Measurements from ENCODE around the gene DCC.

- TF ChIP-seq EZH2phosphoT487 (IDR thresholded peaks at IDR 0.05; ENCODE audit: borderline replicate concordance, low read length): no peak
- TF ChIP-seq, protein P1, sequence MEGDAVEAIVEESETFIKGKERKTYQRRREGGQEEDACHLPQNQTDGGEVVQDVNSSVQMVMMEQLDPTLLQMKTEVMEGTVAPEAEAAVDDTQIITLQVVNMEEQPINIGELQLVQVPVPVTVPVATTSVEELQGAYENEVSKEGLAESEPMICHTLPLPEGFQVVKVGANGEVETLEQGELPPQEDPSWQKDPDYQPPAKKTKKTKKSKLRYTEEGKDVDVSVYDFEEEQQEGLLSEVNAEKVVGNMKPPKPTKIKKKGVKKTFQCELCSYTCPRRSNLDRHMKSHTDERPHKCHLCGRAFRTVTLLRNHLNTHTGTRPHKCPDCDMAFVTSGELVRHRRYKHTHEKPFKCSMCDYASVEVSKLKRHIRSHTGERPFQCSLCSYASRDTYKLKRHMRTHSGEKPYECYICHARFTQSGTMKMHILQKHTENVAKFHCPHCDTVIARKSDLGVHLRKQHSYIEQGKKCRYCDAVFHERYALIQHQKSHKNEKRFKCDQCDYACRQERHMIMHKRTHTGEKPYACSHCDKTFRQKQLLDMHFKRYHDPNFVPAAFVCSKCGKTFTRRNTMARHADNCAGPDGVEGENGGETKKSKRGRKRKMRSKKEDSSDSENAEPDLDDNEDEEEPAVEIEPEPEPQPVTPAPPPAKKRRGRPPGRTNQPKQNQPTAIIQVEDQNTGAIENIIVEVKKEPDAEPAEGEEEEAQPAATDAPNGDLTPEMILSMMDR (conservative IDR thresholded peaks at IDR 0.05; ENCODE audit: low read depth, low read length): no peak
Measured at GRCh38 chr18:52898485-52899058, 558.6 kb downstream of the DCC start.

Data from PC-3 (cell line).